Measurements from ENCODE around the gene EHHADH.

GRCh38 chr3:185280572-185281365 lies 26.9 kb upstream of the EHHADH start:
- TF ChIP-seq CTCF (IDR thresholded peaks at IDR 0.05; ENCODE audit: low read depth, low read length) (peak; percentile 60), MAX (IDR thresholded peaks at IDR 0.05; ENCODE audit: low read depth, low read length) (no peak), POLR2A (IDR thresholded peaks at IDR 0.05; ENCODE audit: extremely low read depth, insufficient read length) (no peak)
